Measurements from ENCODE around the gene CNPPD1. TPM values are rescaled to one million over a fixed set of nuclear protein-coding genes. Genes with fewer than 3 reads are reported as not detected.
A peak's percentile ranks its signal among the peaks of the same experiment; 100 is the strongest.

CNPPD1 gene
- total RNA-seq, 1 experiment from 2014 or later, result 43.4 TPM

DNA sequence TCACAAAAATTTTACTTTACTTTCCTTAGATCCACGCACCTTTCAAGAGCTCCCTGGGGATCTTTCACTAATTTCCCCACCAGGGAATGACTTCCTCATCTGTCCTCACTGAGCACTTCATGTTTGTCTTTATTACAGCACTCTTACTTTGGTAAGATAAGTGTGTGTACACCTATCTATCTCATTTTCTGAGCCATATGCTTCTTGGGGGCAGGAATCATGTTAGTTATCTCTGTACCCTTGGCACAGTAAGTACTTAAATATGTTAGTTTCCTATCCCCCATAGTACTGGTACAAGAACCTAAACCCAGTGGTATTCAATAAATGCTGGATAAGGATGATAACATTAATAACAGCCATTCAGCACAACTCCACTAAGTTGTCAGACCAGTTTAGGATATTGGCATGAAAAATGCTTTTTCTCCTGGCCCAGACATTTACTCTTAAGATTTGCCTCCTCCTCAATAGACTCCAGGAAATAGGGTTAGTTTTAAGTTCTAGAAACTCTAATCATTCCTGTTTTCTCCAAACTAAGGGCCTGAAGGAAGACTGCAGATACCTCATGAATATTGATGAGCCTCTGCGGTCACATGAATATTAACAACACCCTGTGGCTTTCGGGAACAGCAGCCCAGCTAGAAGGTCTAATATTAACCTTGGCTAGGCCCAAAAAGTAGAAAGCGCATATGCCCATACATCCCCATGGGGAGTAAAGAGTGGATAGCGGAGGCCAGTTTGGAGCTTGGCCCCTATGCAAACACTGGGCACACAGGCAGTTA lies 54.3 kb downstream of the CNPPD1 start:
- DNase-seq (ENCODE audit: low read depth), result peak; percentile 47

Other genes with a start within 250 kb of the CNPPD1 start
- 0.05 TPM in 1 of 2 replicates, not detected in the other for gene CDK5R2, start 217.3 kb downstream of the CNPPD1 start, total RNA-seq (2014; rRNA removed; shearing (Covaris generic))
- not detected in 2 replicates for gene FEV, start 191.7 kb downstream of the CNPPD1 start, total RNA-seq (2014; rRNA removed; shearing (Covaris generic))
- 0.17 TPM in 1 of 2 replicates, not detected in the other for gene CRYBA2, start 183.5 kb downstream of the CNPPD1 start, total RNA-seq (2014; rRNA removed; shearing (Covaris generic))
- not detected in 2 replicates for gene CFAP65, start 135.4 kb downstream of the CNPPD1 start, total RNA-seq (2014; rRNA removed; shearing (Covaris generic))
- not detected in 2 replicates for gene IHH, start 116.0 kb downstream of the CNPPD1 start, total RNA-seq (2014; rRNA removed; shearing (Covaris generic))
- gene NHEJ1, start 16.1 kb downstream of the CNPPD1 start, total RNA-seq (2014; rRNA removed; shearing (Covaris generic)), result 13.6 and 19.2 TPM in 2 replicates
- gene SLC23A3, start 6.9 kb downstream of the CNPPD1 start, total RNA-seq (2014; rRNA removed; shearing (Covaris generic)), result 0.02 TPM in 1 of 2 replicates, not detected in the other
- gene RETREG2, start 1.4 kb upstream of the CNPPD1 start, total RNA-seq (2014; rRNA removed; shearing (Covaris generic)), result 54.9 and 66.6 TPM in 2 replicates
- gene ZFAND2B, start 29.9 kb upstream of the CNPPD1 start, total RNA-seq (2014; rRNA removed; shearing (Covaris generic)), result 25.6 and 40.5 TPM in 2 replicates
- 19.5 and 27.5 TPM in 2 replicates for gene ABCB6, start 42.0 kb upstream of the CNPPD1 start, total RNA-seq (2014; rRNA removed; shearing (Covaris generic))
- gene ATG9A, start 52.7 kb upstream of the CNPPD1 start, total RNA-seq (2014; rRNA removed; shearing (Covaris generic)), result 61.5 and 73.3 TPM in 2 replicates
- 16.8 and 23.5 TPM in 2 replicates for gene ANKZF1, start 52.9 kb upstream of the CNPPD1 start, total RNA-seq (2014; rRNA removed; shearing (Covaris generic))
- gene GLB1L, start 68.5 kb upstream of the CNPPD1 start, total RNA-seq (2014; rRNA removed; shearing (Covaris generic)), result 6.2 and 8.0 TPM in 2 replicates
- 24.5 and 33.7 TPM in 2 replicates for gene STK16, start 68.6 kb upstream of the CNPPD1 start, total RNA-seq (2014; rRNA removed; shearing (Covaris generic))
- not detected in 2 replicates for gene TUBA4B, start 76.3 kb upstream of the CNPPD1 start, total RNA-seq (2014; rRNA removed; shearing (Covaris generic))
- gene TUBA4A, start 77.0 kb upstream of the CNPPD1 start, total RNA-seq (2014; rRNA removed; shearing (Covaris generic)), result 105 and 129 TPM in 2 replicates
- 33.2 and 45.9 TPM in 2 replicates for gene DNAJB2, start 102.4 kb upstream of the CNPPD1 start, total RNA-seq (2014; rRNA removed; shearing (Covaris generic))
- gene PTPRN, start 132.5 kb upstream of the CNPPD1 start, total RNA-seq (2014; rRNA removed; shearing (Covaris generic)), result 1.1 and 1.7 TPM in 2 replicates
- gene RESP18, start 155.8 kb upstream of the CNPPD1 start, total RNA-seq (2014; rRNA removed; shearing (Covaris generic)), result not detected in 2 replicates
- 75.8 and 88.2 TPM in 2 replicates for gene DNPEP, start 211.0 kb upstream of the CNPPD1 start, total RNA-seq (2014; rRNA removed; shearing (Covaris generic))
- gene DES, start 241.5 kb upstream of the CNPPD1 start, total RNA-seq (2014; rRNA removed; shearing (Covaris generic)), result 0.37 TPM in 1 of 2 replicates, not detected in the other

Data from M059J (cell line).